Subcutaneous adipose tissue (tissue), 4 donors: Measurements from ENCODE around the gene ZNF467. TPM values are rescaled to one million over a fixed set of nuclear protein-coding genes. Genes with fewer than 3 reads are reported as not detected.

Experiments
- CTCF ChIP-seq: fragments of 450-650 bp; IDR thresholded peaks from one replicate; pipeline ENCODE4 v1.5.1; 2016; ENCODE audit warnings: low read depth, mild to moderate bottlenecking, control low read depth, antibody characterized with exemption, moderate library complexity
- total RNA-seq, 4 donors: library from RNA; depleted of rRNA; stranded (reverse); fragments of >200 nt; gene quantifications; one replicate each; pipeline ENCODE4 v1.1.0, GENCODE V29; 2016

Gene ZNF467
- total RNA-seq, 4 donors from 2014 or later = 3.6 to 21.5 (median 4.6) TPM

GRCh38 chr7:149736478-149737360 lies 36.7 kb downstream of the ZNF467 start:
- no peak for TF ChIP-seq CTCF

GRCh38 chr7:149735779-149736477 lies 37.5 kb downstream of the ZNF467 start:
- TF ChIP-seq CTCF = no peak

GRCh38 chr7:149735181-149735602 lies 38.2 kb downstream of the ZNF467 start:
- TF ChIP-seq CTCF = no peak

- no peak for TF ChIP-seq CTCF
Measured at GRCh38 chr7:149734791-149735075, 38.7 kb downstream of the ZNF467 start.

GRCh38 chr7:149733924-149734790 lies 39.2 kb downstream of the ZNF467 start:
- no peak for TF ChIP-seq CTCF

GRCh38 chr7:149733131-149733923 lies 40.1 kb downstream of the ZNF467 start:
- TF ChIP-seq CTCF = no peak
